IMR-90 (cell line): ENCODE results near the gene NUCB1. TPM values are rescaled to one million over a fixed set of nuclear protein-coding genes. Genes with fewer than 3 reads are reported as not detected.

Experiments
- ATAC-seq: fragments of 200-7000 bp; cut with Tn5 transposase; 2 replicates; pipeline ENCODE4 v1.9.1; 2020; ENCODE audit warnings: low read depth, mild to moderate bottlenecking, moderate library complexity
- BruUV-seq: library from RNA; stranded (reverse); fragments of 400-500 nt; replicated peaks from 2 replicates; lab custom pipeline; 2021; lab: Mats Ljungman, UMichigan
- CTCF ChIA-PET: fragments of 300-600 bp; formaldehyde crosslinking; extraction: SDS; loops from one replicate; lab custom pipeline; 2021; ENCODE audit warnings: antibody characterized with exemption; lab: Yijun Ruan, JAX
- POLR2A ChIA-PET: fragments of 300-600 bp; sonication (Branson Sonifier 250); formaldehyde crosslinking; loops from one replicate; lab custom pipeline; 2022; ENCODE audit warnings: antibody characterized with exemption; ENCODE audit not compliant: unreplicated experiment; lab: Charles Lee
- DNase-seq: peaks from one replicate; pipeline ENCODE4 v3.0.0; 2013
- H2AFZ ChIP-seq: replicated peaks from 2 replicates; pipeline ENCODE3; 2013; ENCODE audit warnings: low read length, mild to moderate bottlenecking; ENCODE audit not compliant: poor library complexity
- H2AK5ac ChIP-seq: 2 replicates; pipeline ENCODE4 v1.6.1; 2013; ENCODE audit warnings: low read depth, low read length, inconsistent platforms
- H2AK9ac ChIP-seq: replicated peaks from 2 replicates; pipeline ENCODE3; 2013; ENCODE audit warnings: mild to moderate bottlenecking, low read depth, low read length, moderate library complexity; ENCODE audit not compliant: poor library complexity
- H2BK120ac ChIP-seq: 2 replicates; pipeline ENCODE4 v1.6.1; 2013; ENCODE audit warnings: low read depth, low read length, inconsistent platforms
- H2BK15ac ChIP-seq: 3 replicates; pipeline ENCODE4 v1.6.1; 2013; ENCODE audit warnings: low read depth, low read length, inconsistent platforms
- H2BK20ac ChIP-seq: 2 replicates; pipeline ENCODE4 v1.6.1; 2013; ENCODE audit warnings: low read depth, mild to moderate bottlenecking, inconsistent platforms, low read length, moderate library complexity
- H2BK5ac ChIP-seq: 2 replicates; pipeline ENCODE4 v1.6.1; 2013; ENCODE audit warnings: mild to moderate bottlenecking, low read depth, low read length, inconsistent platforms; ENCODE audit not compliant: poor library complexity, severe bottlenecking
- H3K14ac ChIP-seq: replicated peaks from 2 replicates; pipeline ENCODE4 v1.6.1; 2013; ENCODE audit warnings: low read depth, low read length, inconsistent platforms
- H3K18ac ChIP-seq: 2 replicates; pipeline ENCODE4 v1.6.1; 2013; ENCODE audit warnings: low read depth, low read length, control low read depth
- H3K23ac ChIP-seq: 2 replicates; pipeline ENCODE4 v1.6.1; 2013; ENCODE audit warnings: low read depth, low read length, inconsistent platforms
- H3K27ac ChIP-seq: 2 replicates; pipeline ENCODE4 v1.5.1; 2013; ENCODE audit warnings: mild to moderate bottlenecking, control low read depth, low read length; ENCODE audit not compliant: insufficient read depth
- H3K27me3 ChIP-seq: 2 replicates; pipeline ENCODE4 v1.6.1; 2013; ENCODE audit warnings: low read length; ENCODE audit not compliant: control insufficient read depth, insufficient read depth
- H3K36me3 ChIP-seq: 2 replicates; pipeline ENCODE4 v1.6.1; 2013; ENCODE audit warnings: low read length, mixed read lengths; ENCODE audit not compliant: control insufficient read depth, insufficient read depth
- H3K4ac ChIP-seq: 2 replicates; pipeline ENCODE4 v1.6.1; 2013; ENCODE audit warnings: low read depth, low read length, inconsistent platforms
- H3K4me1 ChIP-seq: 2 replicates; pipeline ENCODE4 v1.6.1; 2013; ENCODE audit warnings: low read length, mixed read lengths; ENCODE audit not compliant: control insufficient read depth, insufficient read depth
- H3K4me2 ChIP-seq: 2 replicates; pipeline ENCODE4 v1.6.1; 2013; ENCODE audit warnings: low read depth, mild to moderate bottlenecking, control low read depth, low read length, moderate library complexity
- H3K4me3 ChIP-seq: 2 replicates; pipeline ENCODE4 v1.5.1; 2013; ENCODE audit warnings: low read depth, mild to moderate bottlenecking, control low read depth, low read length, moderate library complexity; ENCODE audit not compliant: insufficient read depth
- H3K56ac ChIP-seq: 2 replicates; pipeline ENCODE4 v1.6.1; 2013; ENCODE audit warnings: low read length, inconsistent platforms; ENCODE audit not compliant: insufficient read depth; ENCODE audit errors: extremely low read depth
- H3K79me1 ChIP-seq, 2 experiments: 2 replicates each; pipeline ENCODE4 v1.6.1; 2013; ENCODE audit warnings: low read length in 2 of 2, inconsistent platforms in 1 of 2, low read depth in 1 of 2
- H3K9ac ChIP-seq: 2 replicates; pipeline ENCODE4 v1.6.1; 2013; ENCODE audit warnings: low read depth, low read length, control low read depth
- H3K9me1 ChIP-seq: 2 replicates; pipeline ENCODE4 v1.6.1; 2013; ENCODE audit warnings: low read length, inconsistent platforms; ENCODE audit not compliant: insufficient read depth
- H3K9me3 ChIP-seq: 2 replicates; pipeline ENCODE4 v1.6.1; 2013; ENCODE audit warnings: low read length; ENCODE audit not compliant: control insufficient read depth, insufficient read depth
- H4K20me1 ChIP-seq: 2 replicates; pipeline ENCODE4 v1.6.1; 2013; ENCODE audit warnings: low read length, inconsistent platforms; ENCODE audit not compliant: insufficient read depth
- H4K5ac ChIP-seq: 2 replicates; pipeline ENCODE4 v1.6.1; 2013; ENCODE audit warnings: mild to moderate bottlenecking, low read depth, low read length, control low read depth
- H4K8ac ChIP-seq, 2 experiments: 2 replicates each; pipeline ENCODE4 v1.6.1; 2013; ENCODE audit warnings: low read depth in 2 of 2, low read length in 2 of 2, control low read depth in 1 of 2, inconsistent platforms in 1 of 2
- H4K91ac ChIP-seq: 2 replicates; pipeline ENCODE4 v1.6.1; 2013; ENCODE audit warnings: low read depth, low read length, inconsistent platforms; ENCODE audit not compliant: insufficient read depth
- MAZ ChIP-seq: IDR thresholded peaks from 2 replicates; pipeline ENCODE4 v1.6.1; 2012; ENCODE audit warnings: low read depth, mild to moderate bottlenecking, low read length, improper control_type of control experiment, moderate library complexity, borderline replicate concordance
- NFE2L2 ChIP-seq: fragments of 150-350 bp; IDR thresholded peaks from 2 replicates; pipeline ENCODE4 v1.6.1; 2016; ENCODE audit warnings: low read depth, mild to moderate bottlenecking, low read length
- POLR2A ChIP-seq: IDR thresholded peaks from 2 replicates; pipeline ENCODE4 v1.6.1; 2012; ENCODE audit warnings: mild to moderate bottlenecking, low read depth, low read length
- WGBS, 2 experiments: methylation state at CpG; one replicate each; pipeline versions ENCODE4 v1.1.5 to v1.1.7; 2013; ENCODE audit warnings: missing lambda C conversion rate in 2 of 2; ENCODE audit not compliant: insufficient read length in 1 of 2; ENCODE audit errors: extremely low coverage in 2 of 2; 5-methylcytosine and 5-hydroxymethylcytosine counted together
- dilution Hi-C: fragments of 300-500 bp; cut with HindIII; formaldehyde crosslinking; loops from one replicate; pipeline ENCODE4 v1.14.3; 2018; ENCODE audit warnings: low sequenced_read_pairs; ENCODE audit not compliant: unreplicated experiment
- in situ Hi-C: fragments of 300-500 bp; cut with MboI; formaldehyde crosslinking; loops from 3 replicates; pipeline ENCODE4 v1.14.3; 2019; ENCODE audit warnings: low sequenced_read_pairs, inconsistent platforms, mixed read lengths
- intact Hi-C: fragments of 100-400 bp; cut with micrococcal nuclease; formaldehyde crosslinking; loops from 2 replicates; pipeline ENCODE4 v1.10.0; 2022
- polyA plus RNA-seq, 3 experiments: library from polyadenylated mRNA; depleted of rRNA; stranded (reverse); fragments of >200 nt; gene quantifications; 2 replicates each; pipeline ENCODE4 v1.2.3, GENCODE V29; 2012; ENCODE audit warnings: low replicate concordance in 1 of 3
- total RNA-seq: library from RNA; depleted of rRNA; stranded (reverse); fragments of >200 nt; gene quantifications from 2 replicates; pipeline ENCODE4 v1.2.3, GENCODE V29; 2012

The NUCB1 gene
- total and polyA plus RNA-seq, 2 of the 4 experiments (the other 2 are of a cell fraction): 37.3 to 253 TPM

GRCh38 chr19:48968179-48968661 lies 68.1 kb downstream of the NUCB1 start:
- intact Hi-C loops: loop anchor here (10.0 kb wide), 1 partner anchor 323 kb away; the partner anchor contains the start of gene CA11

More at GRCh38 chr19:48968179-48968661, 68.1 kb downstream of the NUCB1 start:
- in situ Hi-C loops: loop anchor here (10.0 kb wide), 1 partner anchor 323 kb away; the partner anchor contains the start of gene CA11
- no peak overlapping the region for H2BK20ac ChIP-seq
- TF ChIP-seq POLR2A: peak; percentile 75
- TF ChIP-seq MAZ: peak; percentile 13; the same call in 1 of the 2 replicates
- no peak for TF ChIP-seq NFE2L2
- no peak overlapping the region for H3K4me2 ChIP-seq
- H3K79me1 ChIP-seq: peaks cover 0 to 41% of the 10 kb centered on the region in 2 experiments; a peak in 3 of 4 replicates
- ChIA-PET POLR2A (interaction anchor here (0.6 to 1.0 kb wide), 3 partner anchors 95 to 176 kb away, joined by 3 to 4 read pairs (median 3); partner anchors contain the start of gene PPP1R15A), CTCF (no interaction called here)
- H2AFZ ChIP-seq: no peak overlapping the region
- H3K14ac ChIP-seq: no peak overlapping the region
- H3K4ac ChIP-seq: no peak overlapping the region
- H3K9ac ChIP-seq: no peak overlapping the region
- no TSS peak for BruUV-seq
- H4K91ac ChIP-seq: no peak overlapping the region
- H2BK5ac ChIP-seq: no peak overlapping the region
- H4K20me1 ChIP-seq: peaks cover 45% of the 10 kb centered on the region
- WGBS, 2 experiments: 100% methylated on average over 1 of the region's 4 CpGs; no CpG with 5 or more reads in 1 of the 2 experiments
- no peaks in the 10 kb centered on the region for H3K9me3 ChIP-seq
- H3K27me3 ChIP-seq: no peaks in the 10 kb centered on the region
- H3K56ac ChIP-seq: no peak overlapping the region
- no peak overlapping the region for H3K27ac ChIP-seq
- H3K36me3 ChIP-seq: peaks cover 32% of the 10 kb centered on the region
- no peak overlapping the region for H2BK15ac ChIP-seq
- no peak overlapping the region for H2AK9ac ChIP-seq
- DNase-seq (peak; percentile 49), ATAC-seq (no peak)
- H4K5ac ChIP-seq: no peak overlapping the region
- no peak overlapping the region for H3K4me3 ChIP-seq
- H3K4me1 ChIP-seq: peaks cover 14% of the 10 kb centered on the region
- H2BK120ac ChIP-seq: no peak overlapping the region
- dilution Hi-C loops: no loop called here
- H3K9me1 ChIP-seq: peaks cover 11% of the 10 kb centered on the region
- peak overlapping the region; percentile 28; the same call in 1 of the 2 replicates for H2AK5ac ChIP-seq
- H3K23ac ChIP-seq: no peak overlapping the region
- H3K18ac ChIP-seq: no peak overlapping the region
- H4K8ac ChIP-seq: no peak overlapping the region
